GM04504 (cell line): ENCODE data around the gene MORF4L2.
A peak's percentile ranks its signal among the peaks of the same experiment; 100 is the strongest.
"Not testable (repeated sequence)": the region's sequence is repeated elsewhere in the genome, so short reads cannot be mapped to it uniquely, and the experiment has no call there.

Experiments
- DNase-seq: peaks from one replicate; pipeline ENCODE4 v3.0.0-alpha.2; 2012; ENCODE audit warnings: low read depth

The MORF4L2 gene

DNA sequence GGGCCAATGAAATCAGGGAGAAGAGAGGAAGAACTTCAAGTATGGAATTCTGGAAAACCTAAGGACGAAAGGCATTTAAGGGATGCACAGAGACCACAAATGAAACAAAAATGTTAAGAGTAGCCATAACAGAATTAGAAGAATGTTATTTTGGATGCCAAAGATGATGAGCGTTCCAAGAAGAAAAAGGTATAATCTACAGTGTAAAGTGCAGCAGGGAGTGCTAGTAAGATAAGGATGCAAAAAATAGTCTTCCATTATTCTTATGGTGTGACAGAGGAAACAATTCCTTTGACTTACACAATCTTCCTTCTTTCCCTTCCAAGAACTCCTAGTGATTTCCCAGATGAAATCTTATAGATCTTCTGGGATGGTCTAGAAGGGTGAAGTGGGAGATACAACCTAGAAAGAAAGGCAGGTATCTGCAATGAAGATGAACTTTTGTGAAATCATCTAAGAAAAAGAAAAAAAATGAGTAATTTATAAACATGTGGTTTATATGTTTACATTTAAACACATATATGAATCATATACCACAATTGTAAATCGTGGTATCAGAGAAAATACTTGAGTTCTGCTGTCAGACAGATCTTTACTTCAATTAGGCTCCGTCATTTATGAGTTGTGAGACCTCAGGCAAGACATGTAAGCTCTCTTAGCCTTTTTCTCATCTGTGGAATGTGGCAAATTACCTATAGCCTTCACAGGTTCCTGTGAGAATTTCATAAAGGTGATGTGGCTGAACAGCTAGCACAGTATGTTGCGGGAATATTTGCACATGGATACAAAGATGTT lies 8.1 kb downstream of the MORF4L2 start:
- DNase-seq, result no peak

DNA sequence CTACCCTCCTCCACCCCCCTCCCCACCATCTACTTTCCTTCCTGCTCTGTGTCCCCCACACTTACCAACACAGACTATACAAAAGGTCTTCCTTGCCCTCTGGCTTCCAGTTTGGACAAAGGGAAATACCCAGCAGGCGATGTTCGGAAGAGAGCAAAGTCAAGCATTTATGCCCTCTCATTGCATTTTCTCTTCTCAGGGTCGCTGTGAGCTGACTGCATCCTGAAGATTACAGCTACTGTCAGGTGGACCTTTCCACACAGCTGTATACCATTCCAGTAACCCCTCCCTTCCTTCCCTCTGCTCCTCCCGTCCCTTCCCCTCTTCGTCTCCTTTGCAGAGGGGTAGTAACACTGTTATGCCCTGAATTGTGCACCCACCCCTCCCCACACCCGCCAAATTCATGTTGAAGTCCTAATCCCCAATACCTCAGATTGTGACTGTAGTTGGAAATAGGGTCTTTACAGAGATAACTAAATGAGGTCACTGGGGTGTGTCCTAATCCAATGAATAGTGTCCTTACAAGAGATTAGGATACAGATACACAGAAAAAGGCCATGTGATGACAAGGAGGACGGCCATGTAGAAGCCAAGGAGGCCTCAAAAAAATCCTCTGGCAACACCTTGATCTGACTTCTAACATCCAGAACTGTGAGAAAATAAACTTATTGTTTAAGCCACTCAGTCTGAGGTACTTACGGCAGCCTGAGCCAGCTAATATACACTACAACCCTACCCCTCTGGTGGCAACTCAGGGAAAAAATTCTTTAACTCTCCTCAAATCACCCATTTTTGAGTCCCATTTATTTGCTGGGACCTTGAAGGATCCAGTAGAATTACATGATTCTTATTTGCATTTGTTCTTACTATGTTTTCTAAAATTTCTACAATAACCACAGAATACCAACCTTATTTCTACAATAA lies 11.7 kb downstream of the MORF4L2 start:
- DNase-seq, result no peak

DNA sequence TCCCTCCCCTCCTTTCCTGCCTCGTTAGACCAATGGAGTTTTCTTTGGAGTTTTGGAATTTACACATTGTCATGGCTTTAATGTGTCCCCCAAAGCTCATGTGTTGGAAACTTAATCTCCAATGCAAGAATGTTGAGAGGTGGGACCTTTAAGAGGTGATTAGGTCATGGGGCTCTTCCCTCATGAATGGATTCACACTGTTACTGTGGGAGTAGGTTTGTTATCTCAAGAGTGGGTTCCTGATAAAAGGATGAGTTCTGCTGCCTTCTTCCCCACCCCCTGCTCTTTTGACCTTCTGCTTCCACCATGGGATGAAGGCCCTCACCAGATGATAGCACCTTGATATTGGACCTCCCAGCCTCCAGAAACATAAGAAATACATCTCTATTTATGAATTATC lies 16.8 kb downstream of the MORF4L2 start:
- no peak for DNase-seq

DNA sequence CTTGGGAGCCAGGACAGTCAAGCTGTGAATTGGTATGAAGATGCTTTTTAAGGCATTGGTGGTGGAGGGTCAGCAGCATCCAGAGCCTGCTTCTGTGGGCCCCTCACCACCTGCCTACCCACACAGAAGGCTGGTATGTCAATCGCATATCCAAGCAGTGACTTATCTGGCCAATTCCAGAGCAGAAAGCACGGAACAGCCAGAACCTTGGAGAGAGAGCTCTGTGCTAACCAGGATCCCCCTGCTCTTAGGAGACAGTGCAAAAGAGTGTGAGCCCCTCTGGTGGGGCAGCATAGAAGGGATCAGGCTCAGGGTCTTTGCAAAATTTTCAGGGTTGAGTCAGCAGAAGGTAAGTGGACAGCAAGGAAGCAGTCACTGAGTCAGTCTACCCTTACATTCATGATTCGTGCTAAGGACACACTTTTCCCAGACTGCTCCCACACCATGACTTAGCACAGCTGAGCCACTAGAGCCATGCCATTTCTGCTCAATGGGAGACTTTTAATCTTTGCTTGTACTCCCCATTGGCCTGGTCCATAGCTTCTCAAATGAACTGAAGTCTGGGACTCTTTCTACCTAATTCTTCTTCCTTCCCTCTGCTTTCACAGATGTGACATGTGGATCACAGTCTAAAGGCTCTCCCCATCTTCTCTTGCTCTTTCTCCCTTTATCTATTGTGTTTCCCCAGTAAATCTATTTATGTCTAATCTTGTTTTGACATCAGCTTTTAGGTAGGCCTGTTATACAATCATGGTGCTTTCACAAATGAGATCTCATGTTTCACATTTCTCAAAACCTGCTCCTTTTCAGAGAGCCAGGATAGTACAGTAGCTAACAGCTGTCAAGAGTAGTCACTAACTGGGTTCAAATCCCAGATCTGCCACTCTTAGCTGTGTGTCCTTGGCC lies 20.0 kb downstream of the MORF4L2 start:
- no peak for DNase-seq

DNA sequence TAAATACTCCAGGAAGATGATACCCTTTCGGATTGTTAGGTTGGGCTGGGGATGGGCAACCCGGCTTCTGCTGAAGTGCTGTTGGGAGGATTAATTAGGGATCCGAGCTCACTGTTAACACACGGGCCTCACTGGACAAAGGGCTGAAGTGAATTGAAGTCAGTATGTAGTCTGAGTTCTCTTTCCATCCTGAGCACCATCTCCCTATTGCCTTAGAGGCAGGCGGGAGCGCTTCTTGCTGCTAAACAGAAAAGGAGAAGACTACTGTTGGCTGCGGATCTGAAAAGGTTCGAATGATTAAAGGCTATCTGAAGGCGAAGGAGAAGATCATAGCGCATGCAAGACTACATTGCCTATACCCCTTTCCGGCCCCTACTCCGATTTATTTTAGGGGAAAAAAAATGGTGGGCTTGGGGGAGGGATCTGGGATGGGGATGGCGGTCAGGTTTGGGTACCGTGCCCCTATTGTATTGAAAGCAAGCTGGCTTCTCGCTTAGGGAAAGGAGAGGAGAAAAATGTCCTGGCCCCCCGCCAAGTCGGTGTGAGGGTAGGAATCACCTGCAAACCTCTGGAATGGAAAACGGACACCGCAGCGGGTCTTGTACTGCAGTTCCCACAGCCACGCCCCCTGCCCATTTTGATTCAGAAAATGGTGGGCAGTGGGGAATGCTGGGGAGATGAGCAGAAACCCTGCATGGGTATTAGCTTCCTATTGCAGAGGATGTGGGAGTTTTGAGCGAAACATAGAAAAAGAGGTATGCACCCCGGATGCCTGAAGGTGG lies 22.3 kb downstream of the MORF4L2 start:
- DNase-seq, result no peak

DNA sequence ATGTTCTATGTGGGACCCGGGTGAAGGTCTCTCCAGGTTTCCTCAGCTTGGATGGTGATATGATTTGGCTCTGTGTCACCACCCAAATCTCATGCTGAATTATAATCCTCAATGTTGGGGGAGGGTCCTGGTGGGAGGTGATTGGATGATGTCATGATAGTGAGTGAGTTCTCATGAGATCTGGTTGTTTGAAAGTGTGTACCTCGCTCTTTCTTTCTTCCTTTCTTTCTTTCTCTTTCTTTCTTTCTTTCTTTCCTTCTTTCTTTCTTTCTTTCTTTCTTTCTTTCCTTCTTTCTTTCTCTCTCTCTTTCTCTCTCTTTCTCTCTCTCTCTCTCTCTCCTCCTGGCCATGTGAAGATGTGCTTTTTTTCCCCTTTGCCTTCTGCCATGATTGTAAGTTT lies 27.0 kb downstream of the MORF4L2 start:
- not testable (repeated sequence) for DNase-seq

DNA sequence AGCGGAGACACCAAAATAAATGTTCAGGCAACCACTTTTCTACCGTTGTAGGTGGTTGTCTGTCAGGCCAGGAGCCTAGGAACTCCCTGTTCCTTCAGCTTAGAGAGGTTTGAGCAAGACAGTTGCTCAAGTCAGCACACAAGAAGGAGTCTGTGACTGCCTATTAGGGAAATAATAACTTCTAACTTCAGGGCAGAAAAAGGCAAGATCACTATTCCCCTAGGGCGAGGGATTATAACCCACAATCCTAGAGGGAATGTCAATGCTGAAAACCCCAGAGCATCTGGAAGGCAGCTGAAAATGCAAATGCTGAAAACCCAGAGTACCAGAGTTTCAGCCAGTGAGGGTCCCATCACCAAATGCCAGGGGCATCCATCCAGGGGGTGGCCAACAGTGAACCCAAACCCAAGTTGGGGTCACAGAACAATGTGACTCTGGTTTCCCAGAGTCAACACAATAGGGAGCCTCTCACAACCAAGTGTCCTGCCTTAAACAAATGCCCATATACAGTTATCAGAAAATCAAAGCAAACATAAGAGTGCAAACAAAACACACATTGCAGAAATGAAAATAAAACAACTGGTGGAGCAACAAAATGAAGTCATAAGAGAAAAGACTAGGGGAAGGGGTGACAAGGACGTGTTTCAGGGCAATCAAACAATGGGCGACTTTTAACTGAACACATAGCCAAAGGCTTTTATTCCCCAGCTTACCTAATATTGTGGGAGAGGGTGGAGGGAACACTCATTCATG lies 27.6 kb downstream of the MORF4L2 start:
- no peak for DNase-seq

DNA sequence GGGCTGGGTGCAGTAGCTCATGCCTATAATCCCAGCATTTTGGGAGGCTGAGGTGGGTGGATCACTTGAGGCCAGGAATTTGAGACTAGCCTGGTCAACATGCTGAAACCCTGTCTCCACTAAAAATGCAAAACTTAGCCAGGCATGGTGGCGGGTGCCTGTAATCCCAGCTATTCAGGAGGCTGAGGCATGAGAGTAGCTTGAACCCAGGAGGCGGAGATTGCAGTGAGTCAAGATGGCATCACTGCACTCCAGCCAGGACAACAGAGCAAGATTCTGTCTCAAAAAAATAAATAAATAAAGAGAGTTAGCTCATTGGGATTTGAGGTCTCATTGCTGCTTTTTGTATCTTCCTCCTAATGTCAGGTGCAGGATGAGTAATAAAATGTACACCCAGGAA lies 29.4 kb downstream of the MORF4L2 start:
- DNase-seq, result not testable (repeated sequence)

DNA sequence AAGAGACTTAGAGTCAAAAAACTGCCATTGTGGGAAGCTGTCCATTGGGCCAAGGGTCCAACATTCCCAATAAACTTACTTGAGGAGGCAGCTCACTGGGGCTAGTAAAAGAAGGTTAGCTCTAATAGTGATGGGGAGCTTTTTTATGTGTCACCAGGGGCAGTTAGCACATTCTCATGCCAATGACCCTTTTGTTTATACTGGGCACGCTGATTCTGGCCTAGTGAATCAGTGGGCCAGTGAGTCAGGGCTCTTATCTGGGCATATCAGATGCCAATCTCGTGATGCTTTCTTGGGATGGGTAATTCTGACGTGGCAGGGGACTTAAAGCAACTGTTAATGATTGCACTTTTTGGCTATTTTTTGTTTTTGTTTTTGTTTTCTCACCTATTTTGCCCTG lies 29.9 kb downstream of the MORF4L2 start:
- DNase-seq, result peak; percentile 19

DNA sequence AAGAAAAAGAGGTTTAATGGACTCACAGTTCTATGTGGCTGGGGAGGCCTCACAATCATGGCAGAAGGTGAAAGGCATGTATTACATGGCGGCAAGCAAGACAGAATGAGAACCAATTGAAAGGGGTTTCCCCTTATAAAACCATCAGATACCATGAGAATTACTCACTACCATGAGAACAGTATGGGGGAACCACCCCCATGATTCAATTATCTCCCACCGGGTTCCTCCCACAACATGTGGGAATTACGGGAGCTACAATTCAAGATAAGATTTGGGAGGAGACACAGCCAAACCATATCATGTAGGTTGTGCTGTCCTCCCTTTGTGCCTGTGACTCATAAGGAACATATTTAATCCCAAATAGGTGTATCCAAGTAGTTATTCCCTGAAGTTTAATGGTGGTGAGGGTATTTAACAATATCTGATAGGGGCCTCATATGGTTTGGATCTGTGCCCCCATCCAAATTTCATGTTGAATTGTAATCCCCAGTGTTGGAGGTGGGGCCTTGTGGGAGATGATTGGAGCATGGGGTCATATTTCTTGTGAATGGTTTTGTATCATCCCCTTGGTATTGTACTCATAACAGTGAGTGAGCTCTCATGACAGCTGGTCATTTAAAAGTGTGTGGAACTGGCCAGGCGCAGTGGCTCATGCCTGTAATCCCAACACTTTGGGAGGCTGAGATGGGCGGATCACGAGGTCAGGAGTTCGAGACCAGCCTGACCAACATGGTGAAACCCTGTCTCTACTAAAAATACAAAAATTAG lies 31.1 kb downstream of the MORF4L2 start:
- not testable (repeated sequence) for DNase-seq

DNA sequence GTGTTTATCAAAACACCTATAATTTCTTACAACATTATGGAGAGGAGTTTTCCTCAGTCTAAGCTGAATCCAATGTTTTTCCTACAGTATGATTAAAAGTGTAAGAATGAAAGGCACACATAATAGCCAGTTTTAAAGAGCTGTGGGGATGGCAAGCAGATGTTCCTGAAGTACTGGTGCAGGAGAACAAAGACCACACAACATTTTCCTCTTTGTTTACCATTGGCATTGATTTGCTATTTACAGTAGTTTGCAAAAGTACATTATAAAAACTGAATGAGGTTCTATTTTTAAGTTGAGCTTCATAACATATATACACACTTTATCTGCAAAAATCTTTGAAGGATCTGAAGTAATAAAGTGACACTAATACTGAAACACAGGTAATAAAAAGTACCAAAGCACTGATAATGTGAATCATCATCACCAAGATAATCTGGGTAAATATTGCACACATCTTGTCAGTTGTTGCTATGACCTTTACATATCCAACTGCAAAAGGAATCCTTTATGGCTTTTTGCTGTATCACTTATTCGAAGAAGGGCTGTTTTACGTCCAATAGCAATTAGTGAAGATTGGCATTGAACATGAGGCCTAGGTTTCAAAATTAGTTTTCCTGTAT lies 35.2 kb downstream of the MORF4L2 start:
- no peak for DNase-seq

DNA sequence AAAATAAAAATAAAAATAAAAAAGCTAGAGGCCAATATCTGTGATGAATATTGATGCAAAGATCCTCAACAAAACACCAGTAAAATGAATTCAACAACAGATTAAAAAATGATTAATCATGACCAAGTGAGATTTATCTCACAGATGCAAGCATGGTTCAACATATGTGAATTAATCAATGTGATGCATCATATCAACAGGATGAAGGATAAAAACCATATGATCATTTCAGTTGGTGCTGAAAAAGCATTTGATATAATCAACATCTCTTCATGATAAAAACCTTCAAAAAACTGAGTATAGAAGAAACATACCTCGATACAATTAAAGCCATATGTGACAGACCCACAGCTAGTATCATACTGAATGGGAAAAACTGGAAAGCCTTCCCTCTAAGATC lies 38.9 kb downstream of the MORF4L2 start:
- no peak for DNase-seq

DNA sequence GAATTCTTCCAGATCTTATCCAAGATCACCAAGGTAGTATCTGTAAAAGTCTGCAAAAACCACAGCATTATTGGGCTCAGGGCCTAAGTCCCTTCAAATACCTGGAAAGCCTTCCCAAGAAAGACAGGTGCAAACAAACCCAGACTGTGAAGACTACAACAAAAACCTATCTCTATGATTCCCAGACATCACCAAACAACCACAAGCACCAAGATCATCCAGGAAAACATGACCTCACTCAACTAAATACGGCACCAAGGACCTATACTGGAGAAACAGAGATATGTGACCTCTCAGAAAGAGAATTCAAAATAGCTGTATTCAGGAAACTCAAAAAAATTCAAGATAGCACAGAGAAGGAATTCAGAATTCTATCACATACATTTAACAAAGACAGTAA lies 42.4 kb downstream of the MORF4L2 start:
- no peak for DNase-seq

DNA sequence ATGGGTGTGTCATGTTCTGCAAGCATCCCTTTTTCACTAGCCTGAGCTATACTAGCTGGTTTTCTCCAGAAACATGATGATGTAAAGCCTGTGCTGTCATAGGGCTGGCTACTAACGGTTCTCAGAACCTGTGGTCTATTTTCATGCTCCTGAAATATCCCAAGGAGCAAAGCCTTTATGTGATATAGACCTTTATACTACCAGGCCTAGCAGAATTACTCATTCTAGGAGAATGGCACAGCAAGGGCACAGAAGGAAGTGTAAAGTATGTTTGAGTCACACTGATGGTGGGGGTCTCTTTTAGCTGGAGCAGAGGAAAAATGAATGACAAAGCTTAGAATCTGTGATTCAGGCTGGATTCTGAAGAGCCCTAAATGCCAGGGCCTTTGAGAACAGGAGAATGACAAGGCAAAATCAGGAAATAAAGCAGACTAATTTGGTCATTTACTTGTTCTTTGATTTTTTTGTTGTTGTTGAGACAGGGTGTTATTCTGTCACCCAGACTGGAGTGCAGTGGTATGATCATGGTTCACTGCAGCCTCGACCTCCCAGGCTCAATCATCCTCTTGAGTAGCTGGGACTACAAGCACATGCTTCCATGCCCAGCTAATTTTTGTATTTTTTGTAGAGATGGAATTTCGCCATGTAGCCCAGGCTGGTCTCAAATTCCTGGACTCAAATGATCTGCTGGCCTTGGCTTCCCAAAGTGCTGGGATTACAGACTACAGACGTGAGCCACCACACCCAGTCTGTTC lies 45.9 kb downstream of the MORF4L2 start:
- no peak for DNase-seq

DNA sequence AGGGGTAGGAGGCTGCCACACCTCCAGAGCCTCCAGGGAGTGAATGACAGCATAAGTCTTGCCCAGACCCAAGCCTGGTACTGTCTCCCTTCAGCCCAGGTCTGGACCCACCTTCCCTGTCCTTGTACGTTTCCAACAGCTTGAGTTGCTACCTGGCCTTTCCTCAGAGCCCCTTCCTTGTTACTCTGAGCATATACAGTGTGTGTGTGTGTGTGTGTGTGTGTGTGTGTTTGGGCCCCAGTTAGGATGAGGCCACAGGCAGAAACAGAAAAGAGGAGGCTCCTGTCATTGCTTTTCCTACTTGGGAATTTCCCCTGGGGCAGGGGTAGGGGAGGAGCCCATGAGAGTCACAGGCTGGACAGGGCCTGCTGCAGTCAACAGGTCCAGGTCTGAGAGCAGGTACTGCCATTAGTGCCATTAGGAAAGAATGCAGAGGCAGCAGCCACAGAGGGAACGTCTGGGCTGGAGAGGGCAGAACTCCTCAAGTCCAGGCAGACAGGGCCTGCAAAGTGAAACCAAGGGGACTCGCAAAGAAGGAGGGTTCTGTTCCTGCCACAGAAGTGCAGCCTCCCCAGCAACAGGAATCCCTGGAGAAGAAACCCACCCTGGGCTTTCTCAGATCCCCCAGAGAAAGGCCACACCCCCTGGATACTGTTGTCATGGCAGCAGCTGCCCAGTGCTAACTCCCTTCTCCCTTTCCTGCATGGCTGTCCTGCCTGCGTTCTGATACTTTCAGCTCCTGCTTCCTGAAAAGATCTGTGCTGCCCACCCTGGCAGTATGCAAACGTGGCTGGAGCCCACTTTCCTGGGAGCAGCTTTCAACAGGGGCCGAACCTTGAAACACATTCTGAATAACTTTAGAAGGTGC lies 47.8 kb downstream of the MORF4L2 start:
- DNase-seq, result not testable (repeated sequence)

DNA sequence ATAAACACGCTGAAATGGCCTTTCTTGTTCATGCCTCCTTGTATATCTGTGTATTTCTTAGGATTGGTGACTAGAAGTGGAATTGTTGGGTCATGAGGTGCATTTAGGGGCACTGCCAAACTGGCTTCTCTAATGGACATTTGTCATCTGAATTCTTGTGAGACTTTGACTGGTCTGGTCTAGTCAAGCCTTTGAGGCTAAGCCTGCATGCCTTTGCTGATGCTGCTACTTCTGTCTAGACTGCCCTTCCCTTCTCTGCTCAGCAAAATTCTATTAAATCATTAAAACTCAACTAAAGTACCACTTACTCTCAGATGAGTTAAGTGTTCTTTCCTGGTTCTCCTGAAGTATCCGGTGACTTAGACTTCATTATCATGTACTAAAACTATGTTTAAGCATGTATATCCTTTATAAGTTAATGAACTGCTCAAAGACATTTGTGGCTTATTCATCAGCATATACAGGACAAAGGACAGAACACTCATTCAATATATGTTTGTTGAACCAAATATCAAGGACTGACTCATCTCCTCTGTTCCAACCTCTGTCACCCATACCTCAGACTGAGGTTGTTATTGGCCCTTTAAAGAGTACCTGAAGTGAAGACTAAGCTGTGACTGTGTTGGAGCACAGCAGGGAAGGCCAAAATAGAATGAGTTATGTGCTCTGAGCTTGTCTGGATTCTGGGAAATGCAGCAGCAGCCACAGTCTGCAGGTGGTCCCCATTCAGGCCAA lies 48.7 kb downstream of the MORF4L2 start:
- DNase-seq, result no peak

DNA sequence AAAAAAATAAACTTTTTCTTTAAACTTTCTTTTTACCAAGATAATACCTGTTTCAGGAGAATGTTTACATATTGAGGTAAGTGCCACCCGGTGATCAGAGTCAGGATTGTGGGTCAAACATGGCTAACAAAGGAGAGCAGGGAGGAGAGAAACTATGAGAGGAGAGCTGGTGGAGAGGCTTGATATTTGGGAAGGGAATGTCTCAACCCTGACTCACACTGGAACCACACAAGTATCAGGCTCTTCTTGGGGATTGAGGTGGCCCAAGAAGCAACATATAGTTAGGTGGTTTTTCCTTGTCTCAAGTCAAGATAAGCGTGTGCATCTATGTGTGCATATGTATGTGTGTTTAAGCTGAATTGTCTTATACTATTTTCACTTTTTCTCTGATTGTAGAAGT lies 51.1 kb downstream of the MORF4L2 start:
- no peak for DNase-seq
